Measurements from ENCODE around the gene TMBIM6.
"Not testable (repeated sequence)": the region's sequence is repeated elsewhere in the genome, so short reads cannot be mapped to it uniquely, and the experiment has no call there.

The TMBIM6 gene

DNA sequence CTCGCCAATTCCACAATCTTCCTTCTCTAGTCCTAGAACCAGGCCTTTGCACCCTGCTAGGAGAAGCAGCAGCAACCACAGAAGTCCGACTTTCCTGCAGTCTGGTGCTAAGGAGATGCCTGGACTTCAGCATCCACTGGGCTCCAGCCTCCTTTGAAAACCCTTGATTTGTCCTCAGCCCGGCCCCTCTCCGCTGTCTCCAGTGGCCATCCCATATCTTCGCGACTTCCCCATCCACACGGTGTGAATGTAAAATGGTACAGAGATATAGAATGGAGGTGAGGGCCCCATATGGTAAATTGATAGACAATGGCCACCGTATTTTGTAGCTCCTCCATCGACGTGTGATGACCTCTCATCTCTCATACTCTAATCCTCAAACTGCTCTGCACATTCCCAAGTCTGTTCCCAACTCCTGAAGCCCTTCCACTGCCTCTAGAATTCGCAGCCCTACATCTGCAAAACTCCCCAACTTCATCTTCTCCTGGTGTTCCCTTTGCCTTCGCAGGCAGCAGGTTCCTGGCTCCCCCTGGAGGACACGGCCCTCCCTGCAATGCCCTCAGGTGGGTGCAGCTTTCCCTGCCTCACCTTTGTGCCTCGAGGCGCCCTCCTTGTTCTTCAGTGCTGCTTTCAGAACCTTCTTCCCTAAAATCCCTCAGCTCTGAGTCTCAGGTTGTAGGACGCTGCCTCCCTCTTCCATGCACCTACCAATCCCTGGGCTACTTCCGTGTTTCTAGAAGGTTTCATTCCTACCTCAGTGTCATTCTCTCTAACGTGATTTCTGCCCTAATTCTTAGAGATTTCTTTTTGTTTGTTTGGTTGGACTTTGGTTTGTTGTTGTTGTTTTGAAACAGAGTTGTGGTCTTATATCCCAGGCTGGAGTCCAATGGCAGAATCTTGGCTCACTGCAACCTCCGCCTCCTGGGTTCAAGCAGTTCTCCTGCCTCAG is 36.7 kb downstream of the TMBIM6 start:
- no peak for DNase-seq (ENCODE audit: extremely low read depth, low read depth)
- TF ChIP-seq, protein P1, sequence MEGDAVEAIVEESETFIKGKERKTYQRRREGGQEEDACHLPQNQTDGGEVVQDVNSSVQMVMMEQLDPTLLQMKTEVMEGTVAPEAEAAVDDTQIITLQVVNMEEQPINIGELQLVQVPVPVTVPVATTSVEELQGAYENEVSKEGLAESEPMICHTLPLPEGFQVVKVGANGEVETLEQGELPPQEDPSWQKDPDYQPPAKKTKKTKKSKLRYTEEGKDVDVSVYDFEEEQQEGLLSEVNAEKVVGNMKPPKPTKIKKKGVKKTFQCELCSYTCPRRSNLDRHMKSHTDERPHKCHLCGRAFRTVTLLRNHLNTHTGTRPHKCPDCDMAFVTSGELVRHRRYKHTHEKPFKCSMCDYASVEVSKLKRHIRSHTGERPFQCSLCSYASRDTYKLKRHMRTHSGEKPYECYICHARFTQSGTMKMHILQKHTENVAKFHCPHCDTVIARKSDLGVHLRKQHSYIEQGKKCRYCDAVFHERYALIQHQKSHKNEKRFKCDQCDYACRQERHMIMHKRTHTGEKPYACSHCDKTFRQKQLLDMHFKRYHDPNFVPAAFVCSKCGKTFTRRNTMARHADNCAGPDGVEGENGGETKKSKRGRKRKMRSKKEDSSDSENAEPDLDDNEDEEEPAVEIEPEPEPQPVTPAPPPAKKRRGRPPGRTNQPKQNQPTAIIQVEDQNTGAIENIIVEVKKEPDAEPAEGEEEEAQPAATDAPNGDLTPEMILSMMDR (IDR thresholded peaks at IDR 0.05; ENCODE audit: low read depth, low read length): peak; percentile 89

DNA sequence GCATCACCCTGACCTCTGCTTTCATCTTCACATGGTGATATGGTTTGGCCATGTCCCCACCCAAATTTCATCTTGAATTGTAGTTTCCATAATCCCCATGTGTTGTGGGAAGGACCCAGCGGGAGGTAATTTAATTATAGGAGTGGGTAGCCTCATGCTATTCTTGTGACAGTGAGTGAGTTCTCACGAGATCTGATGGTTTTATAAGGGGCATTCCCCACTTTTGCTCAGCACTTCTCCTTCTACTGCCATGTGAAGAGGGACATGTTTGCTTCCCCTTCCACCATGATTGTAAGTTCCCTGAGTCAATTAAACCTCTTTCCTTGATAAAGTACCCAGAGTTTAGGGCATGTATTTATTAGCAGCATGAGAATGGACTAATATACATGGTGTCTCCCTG is 38.2 kb downstream of the TMBIM6 start:
- TF ChIP-seq, protein P1 (IDR thresholded peaks at IDR 0.05; ENCODE audit: low read depth, low read length): no peak
- no peak for DNase-seq (ENCODE audit: extremely low read depth, low read depth)

DNA sequence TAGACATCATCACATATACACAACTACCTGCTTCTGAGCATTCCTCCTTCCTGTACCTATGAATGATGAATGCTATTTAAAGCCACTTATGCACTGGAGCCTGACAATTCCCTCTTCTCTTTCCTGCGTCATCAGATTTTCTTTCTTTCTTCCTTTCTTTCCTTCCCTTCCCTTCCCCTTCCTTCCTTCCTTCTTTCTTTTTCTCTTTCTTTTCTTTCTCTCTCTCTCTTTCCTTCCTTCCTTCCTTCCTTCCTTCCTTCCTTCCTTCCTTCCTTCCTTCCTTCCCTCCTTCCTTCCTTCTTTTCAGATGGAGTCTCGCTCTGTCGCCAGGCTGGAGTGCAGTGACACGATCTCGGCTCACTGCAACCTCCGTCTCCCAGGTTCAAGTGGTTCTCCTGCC is 39.6 kb downstream of the TMBIM6 start:
- DNase-seq (ENCODE audit: extremely low read depth, low read depth): not testable (repeated sequence)

DNA sequence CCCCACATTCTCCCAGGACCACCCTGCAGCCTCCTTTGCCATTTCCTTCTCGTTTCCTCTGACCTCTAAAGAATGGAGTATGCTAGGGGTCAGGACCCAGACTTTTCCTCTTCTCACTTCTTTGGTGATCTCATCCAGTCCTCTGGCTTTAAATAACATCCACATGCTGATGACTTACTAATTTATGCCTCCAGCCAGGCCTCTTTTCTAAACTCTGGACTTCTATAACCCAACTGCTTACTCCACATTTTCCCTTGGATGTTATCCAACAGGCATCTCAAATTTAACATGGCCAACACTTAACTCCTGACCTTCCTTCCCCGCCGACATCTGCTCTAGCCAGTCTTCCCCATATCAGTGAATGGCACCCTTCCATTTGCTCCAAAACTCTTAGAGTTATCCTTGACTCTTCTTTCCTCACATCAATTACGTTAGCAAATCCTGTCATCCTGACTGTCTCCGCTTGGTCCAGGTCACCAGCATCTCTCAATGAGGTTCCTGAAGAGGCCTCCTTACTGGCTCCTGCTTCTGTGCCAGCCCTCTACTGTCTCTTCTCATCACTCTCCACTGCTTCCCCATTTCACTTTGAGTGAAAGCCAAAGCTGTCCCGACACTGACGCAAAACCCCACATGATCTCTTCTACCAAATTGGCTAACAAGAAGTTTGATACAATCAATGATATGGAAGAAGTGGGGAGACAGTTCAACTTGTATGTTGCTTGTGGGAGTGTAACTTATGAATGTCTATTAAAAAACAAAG is 42.7 kb downstream of the TMBIM6 start:
- TF ChIP-seq, protein P1 (IDR thresholded peaks at IDR 0.05; ENCODE audit: low read depth, low read length): no peak

DNA sequence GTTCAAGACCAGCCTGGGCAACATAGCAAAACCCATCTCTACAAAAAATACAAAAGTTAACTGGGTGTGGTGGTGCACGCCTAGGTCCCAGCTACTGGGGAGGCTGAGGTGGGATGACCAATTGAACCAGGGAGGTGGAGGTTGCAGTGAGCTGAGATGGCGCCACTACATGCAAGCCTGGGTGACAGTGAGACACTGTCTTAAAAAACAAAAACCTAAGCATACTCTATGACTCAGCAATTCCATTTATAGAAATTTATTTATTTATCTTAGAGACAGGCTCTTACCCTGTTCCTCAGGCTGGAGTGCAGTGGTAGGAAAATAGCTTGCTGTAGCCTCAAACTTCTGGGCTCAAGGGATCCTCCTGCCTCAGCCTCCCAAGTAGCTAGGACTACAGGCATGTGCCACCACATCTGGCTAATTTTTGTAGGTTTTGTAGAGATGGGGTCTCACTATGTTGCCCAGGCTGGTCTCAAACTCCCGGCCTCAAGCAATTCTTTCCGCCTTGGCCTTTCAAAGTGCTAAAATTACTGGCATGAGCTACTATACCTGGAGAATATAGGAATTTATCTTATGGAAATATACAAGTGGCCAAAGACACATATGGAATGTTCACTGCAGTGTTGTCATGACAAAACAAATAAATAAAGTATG is 43.5 kb downstream of the TMBIM6 start:
- TF ChIP-seq, protein P1 (IDR thresholded peaks at IDR 0.05; ENCODE audit: low read depth, low read length): no peak
- DNase-seq (ENCODE audit: extremely low read depth, low read depth): no peak

More for the DNA sequence above, 42.7 kb downstream of the TMBIM6 start:
- peak; percentile 88 for DNase-seq (ENCODE audit: extremely low read depth, low read depth)

DNA sequence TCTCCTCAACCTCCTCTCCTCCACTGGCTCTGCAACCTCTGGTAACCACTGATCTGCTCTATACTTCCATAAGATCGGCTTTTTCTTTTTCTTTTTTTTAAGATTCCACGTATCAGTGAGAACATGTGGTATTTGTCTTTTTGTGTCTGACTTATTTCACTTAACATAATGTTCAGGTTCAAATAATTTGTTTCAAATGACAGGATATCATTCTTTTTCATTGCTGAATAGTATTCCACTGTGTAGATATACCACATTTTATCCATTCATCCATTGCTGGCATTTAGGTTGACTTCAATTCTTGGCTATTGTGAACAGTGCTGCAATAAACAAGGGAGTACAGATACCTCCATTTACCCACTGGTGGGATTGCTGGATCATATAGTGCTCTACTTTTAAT is 46.3 kb downstream of the TMBIM6 start:
- no peak for DNase-seq (ENCODE audit: extremely low read depth, low read depth)

DNA sequence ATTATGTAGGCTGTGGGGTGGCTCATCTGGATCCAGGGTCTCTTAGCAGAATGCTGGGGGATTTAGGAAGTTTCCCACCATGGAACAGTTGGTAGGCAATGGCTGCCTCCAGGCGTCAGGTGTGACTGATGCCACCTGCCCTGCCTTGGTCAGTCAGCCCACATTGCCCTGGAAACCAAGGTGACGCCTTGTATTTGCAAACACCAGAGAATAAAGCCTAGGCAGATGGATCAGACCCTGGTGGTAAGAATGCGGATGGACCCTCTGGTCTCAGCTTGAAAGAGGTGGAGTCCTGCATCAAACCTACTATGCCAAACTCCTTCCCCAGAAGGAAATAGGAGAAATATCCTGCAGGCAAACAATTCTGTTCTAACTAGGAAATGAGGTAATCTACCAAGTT is 48.6 kb downstream of the TMBIM6 start:
- DNase-seq (ENCODE audit: extremely low read depth, low read depth): no peak
- TF ChIP-seq, protein P1 (IDR thresholded peaks at IDR 0.05; ENCODE audit: low read depth, low read length): no peak; the same call in 1 of the 2 replicates

More for the DNA sequence above, 46.3 kb downstream of the TMBIM6 start:
- TF ChIP-seq, protein P1 (IDR thresholded peaks at IDR 0.05; ENCODE audit: low read depth, low read length): no peak

Measured in AG09319 (cell line).